ENCODE measurements around the gene LRRC25.
A peak's percentile ranks its signal among the peaks of the same experiment; 100 is the strongest.
"Not testable (repeated sequence)": the region's sequence is repeated elsewhere in the genome, so short reads cannot be mapped to it uniquely, and the experiment has no call there.

LRRC25 gene

GRCh38 chr19:18412610-18413239 lies 15.3 kb upstream of the LRRC25 start:
- Mint-ChIP-seq H3K9me3 (no peaks in the 10 kb centered on the region), H3K4me3 (no peak overlapping the region), H3K27ac (no peak overlapping the region), H3K27me3 (ENCODE audit: low read depth) (peaks cover 4% of the 10 kb centered on the region), H3K36me3 (ENCODE audit: low read depth) (no peaks in the 10 kb centered on the region), H3K4me1 (ENCODE audit: low read depth) (peaks cover 28% of the 10 kb centered on the region)

- Mint-ChIP-seq H3K36me3 (ENCODE audit: low read depth) (no peaks in the 10 kb centered on the region), H3K27me3 (ENCODE audit: low read depth) (peaks cover 4% of the 10 kb centered on the region), H3K9me3 (no peaks in the 10 kb centered on the region), H3K4me3 (no peak overlapping the region), H3K27ac (no peak overlapping the region), H3K4me1 (ENCODE audit: low read depth) (peaks cover 4% of the 10 kb centered on the region)
Measured at GRCh38 chr19:18408053-18408476, 10.6 kb upstream of the LRRC25 start.

GRCh38 chr19:18406749-18407148 lies 9.3 kb upstream of the LRRC25 start:
- no peaks in the 10 kb centered on the region for H3K9me3 Mint-ChIP-seq
- H3K27me3 Mint-ChIP-seq (ENCODE audit: low read depth), result no peaks in the 10 kb centered on the region
- peaks cover 5% of the 10 kb centered on the region for H3K4me1 Mint-ChIP-seq (ENCODE audit: low read depth)
- no peak overlapping the region for H3K4me3 Mint-ChIP-seq
- no peak overlapping the region for H3K27ac Mint-ChIP-seq
- H3K36me3 Mint-ChIP-seq (ENCODE audit: low read depth), result no peaks in the 10 kb centered on the region

GRCh38 chr19:18405754-18406153 lies 8.3 kb upstream of the LRRC25 start:
- not testable (repeated sequence) for H3K4me1 Mint-ChIP-seq (ENCODE audit: low read depth); H3K4me3 Mint-ChIP-seq; H3K36me3 Mint-ChIP-seq (ENCODE audit: low read depth); H3K9me3 Mint-ChIP-seq; H3K27me3 Mint-ChIP-seq (ENCODE audit: low read depth); H3K27ac Mint-ChIP-seq

GRCh38 chr19:18402455-18403248 lies 5.2 kb upstream of the LRRC25 start:
- H3K4me3 Mint-ChIP-seq; H3K27ac Mint-ChIP-seq; H3K4me1 Mint-ChIP-seq (ENCODE audit: low read depth): not testable (repeated sequence)

GRCh38 chr19:18401580-18402112 lies 4.2 kb upstream of the LRRC25 start:
- Mint-ChIP-seq H3K4me1 (ENCODE audit: low read depth) (peaks cover 6% of the 10 kb centered on the region), H3K27me3 (ENCODE audit: low read depth) (peaks cover 13% of the 10 kb centered on the region), H3K4me3 (no peak overlapping the region), H3K36me3 (ENCODE audit: low read depth) (no peaks in the 10 kb centered on the region), H3K9me3 (no peaks in the 10 kb centered on the region), H3K27ac (no peak overlapping the region)

More at GRCh38 chr19:18402455-18403248, 5.2 kb upstream of the LRRC25 start:
- H3K36me3 Mint-ChIP-seq (ENCODE audit: low read depth); H3K27me3 Mint-ChIP-seq (ENCODE audit: low read depth); H3K9me3 Mint-ChIP-seq: not testable (repeated sequence)

- Mint-ChIP-seq H3K36me3 (ENCODE audit: low read depth) (no peaks in the 10 kb centered on the region), H3K27ac (no peak overlapping the region), H3K4me3 (no peak overlapping the region)
Measured at GRCh38 chr19:18399008-18399407, 1.6 kb upstream of the LRRC25 start.

GRCh38 chr19:18396471-18397241 lies 766 bp downstream of the LRRC25 start:
- Mint-ChIP-seq H3K27ac (no peak overlapping the region), H3K9me3 (no peaks in the 10 kb centered on the region), H3K27me3 (ENCODE audit: low read depth) (peaks cover 31% of the 10 kb centered on the region), H3K36me3 (ENCODE audit: low read depth) (no peaks in the 10 kb centered on the region), H3K4me1 (ENCODE audit: low read depth) (peaks cover 4% of the 10 kb centered on the region), H3K4me3 (no peak overlapping the region)

More at GRCh38 chr19:18399008-18399407, 1.6 kb upstream of the LRRC25 start:
- H3K9me3 Mint-ChIP-seq, result no peaks in the 10 kb centered on the region
- peaks cover 23% of the 10 kb centered on the region for H3K27me3 Mint-ChIP-seq (ENCODE audit: low read depth)
- H3K4me1 Mint-ChIP-seq (ENCODE audit: low read depth), result peaks cover 6% of the 10 kb centered on the region

- Mint-ChIP-seq H3K4me1 (ENCODE audit: low read depth) (peaks cover 2% of the 10 kb centered on the region), H3K27ac (no peak overlapping the region), H3K36me3 (ENCODE audit: low read depth) (no peaks in the 10 kb centered on the region), H3K27me3 (ENCODE audit: low read depth) (peaks cover 52% of the 10 kb centered on the region), H3K4me3 (no peak overlapping the region), H3K9me3 (no peaks in the 10 kb centered on the region)
Measured at GRCh38 chr19:18393836-18394235, 3.6 kb downstream of the LRRC25 start.

- no peaks in the 10 kb centered on the region for H3K36me3 Mint-ChIP-seq (ENCODE audit: low read depth)
- peaks cover 55% of the 10 kb centered on the region for H3K27me3 Mint-ChIP-seq (ENCODE audit: low read depth)
- H3K9me3 Mint-ChIP-seq, result no peaks in the 10 kb centered on the region
- H3K27ac Mint-ChIP-seq, result no peak overlapping the region
- no peak overlapping the region for H3K4me3 Mint-ChIP-seq
- H3K4me1 Mint-ChIP-seq (ENCODE audit: low read depth), result peaks cover 2% of the 10 kb centered on the region
Measured at GRCh38 chr19:18392926-18393325, 4.5 kb downstream of the LRRC25 start.

GRCh38 chr19:18392417-18392816 lies 5.0 kb downstream of the LRRC25 start:
- no peak overlapping the region for H3K27ac Mint-ChIP-seq
- no peaks in the 10 kb centered on the region for H3K9me3 Mint-ChIP-seq
- H3K4me1 Mint-ChIP-seq (ENCODE audit: low read depth), result peaks cover 6% of the 10 kb centered on the region
- H3K4me3 Mint-ChIP-seq, result no peak overlapping the region
- H3K27me3 Mint-ChIP-seq (ENCODE audit: low read depth), result peaks cover 56% of the 10 kb centered on the region
- H3K36me3 Mint-ChIP-seq (ENCODE audit: low read depth), result no peaks in the 10 kb centered on the region

- peaks cover 59% of the 10 kb centered on the region for H3K27me3 Mint-ChIP-seq (ENCODE audit: low read depth)
- H3K27ac Mint-ChIP-seq, result no peak overlapping the region
- H3K9me3 Mint-ChIP-seq, result no peaks in the 10 kb centered on the region
- H3K36me3 Mint-ChIP-seq (ENCODE audit: low read depth), result no peaks in the 10 kb centered on the region
- no peak overlapping the region for H3K4me3 Mint-ChIP-seq
- peaks cover 8% of the 10 kb centered on the region for H3K4me1 Mint-ChIP-seq (ENCODE audit: low read depth)
Measured at GRCh38 chr19:18391509-18392075, 5.8 kb downstream of the LRRC25 start.

GRCh38 chr19:18390065-18390907 lies 7.1 kb downstream of the LRRC25 start:
- peaks cover 65% of the 10 kb centered on the region for H3K27me3 Mint-ChIP-seq (ENCODE audit: low read depth)
- no peak overlapping the region for H3K4me3 Mint-ChIP-seq
- no peak overlapping the region for H3K27ac Mint-ChIP-seq

GRCh38 chr19:18389726-18390064 lies 7.7 kb downstream of the LRRC25 start:
- Mint-ChIP-seq H3K4me1 (ENCODE audit: low read depth) (peaks cover 8% of the 10 kb centered on the region), H3K27me3 (ENCODE audit: low read depth) (peaks cover 67% of the 10 kb centered on the region), H3K27ac (no peak overlapping the region), H3K4me3 (peak overlapping the region; percentile 14), H3K36me3 (ENCODE audit: low read depth) (no peaks in the 10 kb centered on the region), H3K9me3 (no peaks in the 10 kb centered on the region)

More at GRCh38 chr19:18390065-18390907, 7.1 kb downstream of the LRRC25 start:
- H3K36me3 Mint-ChIP-seq (ENCODE audit: low read depth), result no peaks in the 10 kb centered on the region
- no peaks in the 10 kb centered on the region for H3K9me3 Mint-ChIP-seq
- peaks cover 8% of the 10 kb centered on the region for H3K4me1 Mint-ChIP-seq (ENCODE audit: low read depth)
